Measurements from ENCODE around the gene NLGN4Y. TPM values are rescaled to one million over a fixed set of nuclear protein-coding genes. Genes with fewer than 3 reads are reported as not detected.

The NLGN4Y gene
- total RNA-seq, 4 donors from 2014 or later: 6.8 to 41.8 TPM; not detected in 2

DNA sequence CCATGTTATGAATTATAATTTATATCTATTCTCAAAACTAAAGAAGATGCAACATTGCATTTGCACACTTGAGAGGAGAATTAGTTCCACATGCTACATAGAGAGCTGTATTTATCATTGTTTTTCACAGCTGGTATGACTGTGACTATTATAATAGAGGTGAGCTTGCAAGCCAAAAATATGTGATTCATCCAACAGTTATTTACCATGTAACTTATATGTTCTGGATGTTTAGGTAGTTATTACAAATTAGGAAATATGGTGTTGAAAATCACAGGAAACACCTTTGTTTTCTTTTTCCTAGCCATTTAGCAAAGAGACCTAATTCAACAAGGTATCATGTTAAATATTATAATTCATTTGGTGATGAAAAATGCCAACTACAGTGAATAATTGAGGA is 183.8 kb downstream of the NLGN4Y start:
- no peak overlapping the region for H3K27ac ChIP-seq
- TF ChIP-seq EP300 (IDR thresholded peaks at IDR 0.05) (no peak), POLR2A (IDR thresholded peaks at IDR 0.05) (no peak)
- TF ChIP-seq, protein P1, sequence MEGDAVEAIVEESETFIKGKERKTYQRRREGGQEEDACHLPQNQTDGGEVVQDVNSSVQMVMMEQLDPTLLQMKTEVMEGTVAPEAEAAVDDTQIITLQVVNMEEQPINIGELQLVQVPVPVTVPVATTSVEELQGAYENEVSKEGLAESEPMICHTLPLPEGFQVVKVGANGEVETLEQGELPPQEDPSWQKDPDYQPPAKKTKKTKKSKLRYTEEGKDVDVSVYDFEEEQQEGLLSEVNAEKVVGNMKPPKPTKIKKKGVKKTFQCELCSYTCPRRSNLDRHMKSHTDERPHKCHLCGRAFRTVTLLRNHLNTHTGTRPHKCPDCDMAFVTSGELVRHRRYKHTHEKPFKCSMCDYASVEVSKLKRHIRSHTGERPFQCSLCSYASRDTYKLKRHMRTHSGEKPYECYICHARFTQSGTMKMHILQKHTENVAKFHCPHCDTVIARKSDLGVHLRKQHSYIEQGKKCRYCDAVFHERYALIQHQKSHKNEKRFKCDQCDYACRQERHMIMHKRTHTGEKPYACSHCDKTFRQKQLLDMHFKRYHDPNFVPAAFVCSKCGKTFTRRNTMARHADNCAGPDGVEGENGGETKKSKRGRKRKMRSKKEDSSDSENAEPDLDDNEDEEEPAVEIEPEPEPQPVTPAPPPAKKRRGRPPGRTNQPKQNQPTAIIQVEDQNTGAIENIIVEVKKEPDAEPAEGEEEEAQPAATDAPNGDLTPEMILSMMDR (IDR thresholded peaks at IDR 0.05): no peak
- H3K36me3 ChIP-seq: no peaks in the 10 kb centered on the region
- H3K27me3 ChIP-seq: no peaks in the 10 kb centered on the region
- no peak for DNase-seq (ENCODE audit: low spot score in 2 of 2)
- H3K4me1 ChIP-seq: no peaks in the 10 kb centered on the region
- no peak overlapping the region for H3K4me3 ChIP-seq
- no peaks in the 10 kb centered on the region for H3K9me3 ChIP-seq

DNA sequence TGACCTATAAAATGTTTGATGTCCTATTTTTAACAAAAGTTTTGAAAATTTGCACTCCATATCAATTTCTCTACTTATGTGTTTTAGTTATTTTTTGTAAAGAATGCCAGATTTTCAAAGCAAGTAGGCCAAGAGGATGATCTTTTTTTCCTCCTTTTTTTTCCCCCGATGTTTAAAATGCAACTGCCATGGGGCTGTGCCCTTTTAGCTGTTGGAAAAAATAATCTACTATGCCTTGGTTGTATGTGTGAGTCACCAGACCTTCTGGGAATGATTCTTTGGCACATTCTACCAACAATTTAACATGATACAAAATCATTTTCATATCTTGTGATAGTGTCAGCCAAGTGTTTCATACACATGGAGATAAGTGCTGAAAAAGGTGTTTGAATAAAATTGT is 217.3 kb downstream of the NLGN4Y start:
- no peaks in the 10 kb centered on the region for H3K36me3 ChIP-seq
- TF ChIP-seq, protein P1 (IDR thresholded peaks at IDR 0.05): no peak
- TF ChIP-seq POLR2A (IDR thresholded peaks at IDR 0.05) (no peak), EP300 (IDR thresholded peaks at IDR 0.05) (no peak)
- WGBS, 2 donors: 18% methylated on average over 1 of the region's 1 CpG; no CpG with 5 or more reads in 1 of the 2 donors
- no peak for DNase-seq (ENCODE audit: low spot score in 2 of 2)
- no peak overlapping the region for H3K27ac ChIP-seq
- H3K4me3 ChIP-seq: no peak overlapping the region
- no peaks in the 10 kb centered on the region for H3K27me3 ChIP-seq
- no peaks in the 10 kb centered on the region for H3K9me3 ChIP-seq
- no peaks in the 10 kb centered on the region for H3K4me1 ChIP-seq

DNA sequence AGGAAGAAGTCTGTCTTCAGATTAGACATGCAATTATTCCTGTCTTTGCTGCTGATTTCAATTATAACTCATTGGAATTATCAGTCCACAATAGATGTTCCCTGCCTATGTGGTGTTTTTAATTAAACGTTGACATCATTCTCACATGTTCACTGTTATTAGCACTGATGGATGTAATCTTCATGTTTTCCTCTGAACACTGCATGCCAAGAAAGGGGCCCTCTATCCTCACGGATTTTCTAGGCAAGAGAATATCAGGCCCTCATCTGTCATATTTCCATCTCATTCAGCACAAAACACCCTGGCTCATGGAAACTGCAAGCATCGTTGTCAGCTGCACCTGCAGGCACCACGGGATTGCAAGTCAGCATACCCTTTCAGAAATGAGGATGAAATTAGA is 224.0 kb downstream of the NLGN4Y start:
- WGBS, 2 donors: 76% methylated on average over 4 of the region's 4 CpGs; no CpG with 5 or more reads in 1 of the 2 donors
- DNase-seq (ENCODE audit: low spot score in 2 of 2): no peak

DNA sequence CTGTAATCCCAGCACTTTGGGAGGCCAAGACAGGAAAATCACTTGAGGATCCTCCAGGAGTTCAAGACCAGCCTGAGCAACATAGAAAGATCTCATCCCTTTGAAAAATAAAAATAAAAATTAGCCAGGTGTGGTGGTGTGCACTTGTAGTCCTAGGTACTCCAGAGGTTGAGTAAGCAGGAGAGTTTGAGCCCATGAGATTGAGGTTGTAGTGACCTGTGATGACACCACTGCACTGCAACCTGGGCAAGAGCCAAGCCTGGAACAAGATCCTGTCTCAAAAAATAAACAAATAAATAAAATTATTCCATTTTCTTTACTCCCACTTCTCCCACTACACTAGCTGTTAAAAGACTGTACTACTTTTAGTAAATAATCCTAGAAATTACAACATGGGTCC is 231.2 kb downstream of the NLGN4Y start:
- no peak for TF ChIP-seq POLR2A (IDR thresholded peaks at IDR 0.05)
- TF ChIP-seq EP300 (IDR thresholded peaks at IDR 0.05): no peak
- TF ChIP-seq, protein P1 (IDR thresholded peaks at IDR 0.05): no peak
- no peak overlapping the region for H3K4me3 ChIP-seq
- H3K9me3 ChIP-seq: no peaks in the 10 kb centered on the region
- no peak overlapping the region for H3K27ac ChIP-seq
- H3K4me1 ChIP-seq: no peaks in the 10 kb centered on the region
- no peak for DNase-seq (ENCODE audit: low spot score in 2 of 2)
- no peaks in the 10 kb centered on the region for H3K36me3 ChIP-seq
- H3K27me3 ChIP-seq: no peaks in the 10 kb centered on the region

More for the DNA sequence above, 224.0 kb downstream of the NLGN4Y start:
- Histone ChIP-seq H3K4me3 (no peak overlapping the region), H3K9me3 (no peaks in the 10 kb centered on the region), H3K36me3 (no peaks in the 10 kb centered on the region), H3K4me1 (no peaks in the 10 kb centered on the region), H3K27me3 (no peaks in the 10 kb centered on the region), H3K27ac (no peak overlapping the region)
- TF ChIP-seq, protein P1 (IDR thresholded peaks at IDR 0.05): no peak
- TF ChIP-seq POLR2A (IDR thresholded peaks at IDR 0.05): no peak
- TF ChIP-seq EP300 (IDR thresholded peaks at IDR 0.05): no peak

DNA sequence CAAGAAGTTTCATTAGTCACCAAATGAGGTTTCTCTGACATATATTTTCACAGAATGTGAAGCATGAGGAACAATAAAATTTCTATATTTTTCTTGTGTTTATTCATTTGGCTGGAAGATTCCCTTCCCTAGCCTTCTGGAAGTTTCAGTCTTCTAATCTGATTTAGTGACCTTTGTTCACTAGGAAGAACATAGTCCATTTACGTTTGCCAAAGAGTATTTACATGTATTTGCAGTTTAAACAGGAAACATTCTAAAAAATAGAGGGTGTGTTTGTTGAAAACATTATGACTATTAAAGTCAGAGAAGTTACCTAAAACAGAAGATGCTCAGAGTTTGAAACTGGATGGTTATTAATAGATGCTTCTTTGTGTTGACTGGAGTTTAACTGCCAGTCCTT is 238.6 kb downstream of the NLGN4Y start:
- DNase-seq (ENCODE audit: low spot score in 2 of 2): no peak
- TF ChIP-seq, protein P1 (IDR thresholded peaks at IDR 0.05): no peak
- TF ChIP-seq EP300 (IDR thresholded peaks at IDR 0.05) (no peak), POLR2A (IDR thresholded peaks at IDR 0.05) (no peak)
- 33% methylated on average over 1 of the region's 1 CpG; no CpG with 5 or more reads in 1 of the 2 donors for WGBS, 2 donors

More for the DNA sequence above, 238.6 kb downstream of the NLGN4Y start:
- Histone ChIP-seq H3K27me3 (no peaks in the 10 kb centered on the region), H3K4me1 (no peaks in the 10 kb centered on the region), H3K36me3 (no peaks in the 10 kb centered on the region), H3K27ac (no peak overlapping the region), H3K9me3 (no peaks in the 10 kb centered on the region), H3K4me3 (no peak overlapping the region)
